ENCODE measurements around the gene LIMS1. TPM values are rescaled to one million over a fixed set of nuclear protein-coding genes. Genes with fewer than 3 reads are reported as not detected.
"Not testable (repeated sequence)": the region's sequence is repeated elsewhere in the genome, so short reads cannot be mapped to it uniquely, and the experiment has no call there.

The LIMS1 gene
- total RNA-seq, 1 experiment from 2014 or later = 101 TPM

- peak; percentile 87 for ATAC-seq
- intact Hi-C loops (cut with micrococcal nuclease; ENCODE audit: unreplicated experiment); H3K4me1 ChIP-seq (ENCODE audit: control insufficient read depth, insufficient read depth, low read length); in situ Hi-C loops (cut with HindIII; ENCODE audit: low pct_unique_long_range_greater_than_20kb, low sequenced_read_pairs); H3K27me3 ChIP-seq (ENCODE audit: control insufficient read depth, insufficient read depth, low read length); H3K9me3 ChIP-seq (ENCODE audit: control insufficient read depth, insufficient read depth, low read depth, low read length); H3K4me3 ChIP-seq (ENCODE audit: low read depth in 2 of 2, low read length in 2 of 2); POLR2A ChIA-PET; DNase-seq (ENCODE audit: low read depth, low spot score); H3K36me3 ChIP-seq (ENCODE audit: control insufficient read depth, insufficient read depth, low read length); CTCF ChIA-PET: not testable (repeated sequence)
- H3K27ac ChIP-seq (ENCODE audit: low read length) = peak overlapping the region; percentile 48; the same call in 1 of the 2 replicates
- TSS peak; percentile 37 for BruUV-seq (replicated peaks)
- TF ChIP-seq TCF7L2 (IDR thresholded peaks at IDR 0.05; ENCODE audit: low read depth, low read length) (0 out of 2 replicates have a peak, but pooled peaks have one; percentile 29), REST (IDR thresholded peaks at IDR 0.05; ENCODE audit: insufficient read depth in 1 of 2, low read depth in 2 of 2, low read length in 1 of 2) (peak in 1 of 2 experiments; percentile 34; a peak in 1 of 4 replicates)
Observed at GRCh38 chr2:108678198-108678651, 144.0 kb downstream of the LIMS1 start.

- H3K9me3 ChIP-seq (ENCODE audit: control insufficient read depth, insufficient read depth, low read depth, low read length); ATAC-seq; CTCF ChIA-PET; BruUV-seq (replicated peaks); in situ Hi-C loops (cut with HindIII; ENCODE audit: low pct_unique_long_range_greater_than_20kb, low sequenced_read_pairs); intact Hi-C loops (cut with micrococcal nuclease; ENCODE audit: unreplicated experiment); DNase-seq (ENCODE audit: low read depth, low spot score); H3K36me3 ChIP-seq (ENCODE audit: control insufficient read depth, insufficient read depth, low read length); H3K27me3 ChIP-seq (ENCODE audit: control insufficient read depth, insufficient read depth, low read length); H3K4me3 ChIP-seq (ENCODE audit: low read depth in 2 of 2, low read length in 2 of 2); H3K4me1 ChIP-seq (ENCODE audit: control insufficient read depth, insufficient read depth, low read length): not testable (repeated sequence)
- H3K27ac ChIP-seq (ENCODE audit: low read length) = peak overlapping the region; percentile 57; the same call in 1 of the 2 replicates
- POLR2A ChIA-PET = interaction anchor here (0.6 kb wide), 1 partner anchor 727 kb away, joined by 7 read pairs; no protein-coding TSS in a partner anchor
Observed at GRCh38 chr2:108680805-108681204, 146.5 kb downstream of the LIMS1 start.

GRCh38 chr2:108688818-108689756 is 154.8 kb downstream of the LIMS1 start:
- H3K27me3 ChIP-seq (ENCODE audit: control insufficient read depth, insufficient read depth, low read length); in situ Hi-C loops (cut with HindIII; ENCODE audit: low pct_unique_long_range_greater_than_20kb, low sequenced_read_pairs); POLR2A ChIA-PET; BruUV-seq (replicated peaks); intact Hi-C loops (cut with micrococcal nuclease; ENCODE audit: unreplicated experiment); DNase-seq (ENCODE audit: low read depth, low spot score); CTCF ChIA-PET; H3K9me3 ChIP-seq (ENCODE audit: control insufficient read depth, insufficient read depth, low read depth, low read length); H3K36me3 ChIP-seq (ENCODE audit: control insufficient read depth, insufficient read depth, low read length); H3K4me1 ChIP-seq (ENCODE audit: control insufficient read depth, insufficient read depth, low read length): not testable (repeated sequence)
- peak; percentile 92 for ATAC-seq
- TF ChIP-seq POLR2AphosphoS5 (IDR thresholded peaks at IDR 0.05; ENCODE audit: low read depth, low read length) = 0 out of 2 replicates have a peak, but pooled peaks have one; percentile 27
- 0 out of 2 replicates have a peak overlapping the region, but pooled peaks have one; percentile 48 for H3K27ac ChIP-seq (ENCODE audit: low read length)
- peak overlapping the region in 1 of 2 experiments; percentile 5; a peak in 1 of 4 replicates for H3K4me3 ChIP-seq (ENCODE audit: low read depth in 2 of 2, low read length in 2 of 2)

- H3K27ac ChIP-seq (ENCODE audit: low read length) = peak overlapping the region; percentile 44; the same call in 1 of the 2 replicates
- intact Hi-C loops (cut with micrococcal nuclease; ENCODE audit: unreplicated experiment); H3K4me1 ChIP-seq (ENCODE audit: control insufficient read depth, insufficient read depth, low read length); DNase-seq (ENCODE audit: low read depth, low spot score); in situ Hi-C loops (cut with HindIII; ENCODE audit: low pct_unique_long_range_greater_than_20kb, low sequenced_read_pairs); H3K27me3 ChIP-seq (ENCODE audit: control insufficient read depth, insufficient read depth, low read length); POLR2A ChIA-PET; CTCF ChIA-PET; H3K4me3 ChIP-seq (ENCODE audit: low read depth in 2 of 2, low read length in 2 of 2); H3K9me3 ChIP-seq (ENCODE audit: control insufficient read depth, insufficient read depth, low read depth, low read length); BruUV-seq (replicated peaks); H3K36me3 ChIP-seq (ENCODE audit: control insufficient read depth, insufficient read depth, low read length): not testable (repeated sequence)
- peak; percentile 86 for ATAC-seq
Observed at GRCh38 chr2:108690001-108690400, 155.7 kb downstream of the LIMS1 start.
